Activated CD4-positive, CD25-positive, alpha-beta regulatory T cell treated with anti-CD3 and anti-CD28 coated beads, Interleukin-2, amount 50 U/mL, for 16 hours (primary cell): ENCODE measurements around the gene GPR78.

ENCODE experiments used
- DNase-seq: peaks from one replicate; pipeline ENCODE4 v3.0.0-alpha.2; 2020; ENCODE audit warnings: low read depth, low spot score

GPR78 gene

GRCh38 chr4:8586671-8587468 lies 6.7 kb downstream of the GPR78 start:
- DNase-seq = no peak

GRCh38 chr4:8587469-8588195 lies 7.4 kb downstream of the GPR78 start:
- DNase-seq = no peak

- DNase-seq = no peak
Measured at GRCh38 chr4:8588196-8588470, 7.9 kb downstream of the GPR78 start.

- no peak for DNase-seq
Measured at GRCh38 chr4:8589336-8589735, 9.1 kb downstream of the GPR78 start.

GRCh38 chr4:8589823-8590545 lies 9.8 kb downstream of the GPR78 start:
- DNase-seq = no peak

- no peak for DNase-seq
Measured at GRCh38 chr4:8590546-8590880, 10.3 kb downstream of the GPR78 start.

- no peak for DNase-seq
Measured at GRCh38 chr4:8591114-8591513, 10.9 kb downstream of the GPR78 start.

- DNase-seq = no peak
Measured at GRCh38 chr4:8591626-8592365, 11.6 kb downstream of the GPR78 start.

- no peak for DNase-seq
Measured at GRCh38 chr4:8592366-8593263, 12.4 kb downstream of the GPR78 start, which contains the start of gene CPZ. Gene CPZ (plus strand): TSS chr4:8592765. CDS start chr4:8592834, 69 bp downstream.

- DNase-seq = no peak
Measured at GRCh38 chr4:8593264-8594096, 13.3 kb downstream of the GPR78 start.

GRCh38 chr4:8594097-8595038 lies 14.2 kb downstream of the GPR78 start:
- no peak for DNase-seq

GRCh38 chr4:8595237-8596087 lies 15.3 kb downstream of the GPR78 start:
- no peak for DNase-seq

GRCh38 chr4:8596891-8597290 lies 16.7 kb downstream of the GPR78 start:
- DNase-seq = no peak

GRCh38 chr4:8597319-8597718 lies 17.1 kb downstream of the GPR78 start:
- DNase-seq = no peak

- no peak for DNase-seq
Measured at GRCh38 chr4:8597791-8598190, 17.6 kb downstream of the GPR78 start.

GRCh38 chr4:8598391-8599090 lies 18.3 kb downstream of the GPR78 start:
- DNase-seq = no peak

GRCh38 chr4:8599091-8599460 lies 18.9 kb downstream of the GPR78 start:
- DNase-seq = no peak
